GM12891 (cell line): ENCODE data around the gene ERFE. TPM values are rescaled to one million over a fixed set of nuclear protein-coding genes. Genes with fewer than 3 reads are reported as not detected.
"Not testable (repeated sequence)": the region's sequence is repeated elsewhere in the genome, so short reads cannot be mapped to it uniquely, and the experiment has no call there.

Experiments used
- DNase-seq: peaks from one replicate; pipeline ENCODE4 v3.0.0; 2011; ENCODE audit warnings: low spot score; ENCODE audit not compliant: insufficient read length
- FAIRE-seq: peaks from 2 replicates; lab custom pipeline; 2011; peaks lifted over from hg19 to GRCh38; lab: Jason Lieb, UNC
- PAX5 ChIP-seq: IDR thresholded peaks from 2 replicates; pipeline ENCODE4 v1.6.1; 2011; ENCODE audit warnings: low read length, moderate library complexity, mild to moderate bottlenecking; ENCODE audit not compliant: insufficient read depth, severe bottlenecking
- POLR2A ChIP-seq: IDR thresholded peaks from 2 replicates; pipeline ENCODE4 v1.6.1; 2011; ENCODE audit warnings: low read depth, low read length, control low read depth
- POLR2AphosphoS5 ChIP-seq: IDR thresholded peaks from 2 replicates; pipeline ENCODE4 v1.6.1; 2011; ENCODE audit warnings: low read depth, low read length, control low read depth
- POU2F2 ChIP-seq: IDR thresholded peaks from 2 replicates; pipeline ENCODE4 v1.6.1; 2011; ENCODE audit warnings: low read depth, mild to moderate bottlenecking, control low read depth, low read length, moderate library complexity
- SPI1 ChIP-seq: IDR thresholded peaks from 2 replicates; pipeline ENCODE4 v1.6.1; 2011; ENCODE audit warnings: low read depth, low read length, control low read depth
- TAF1 ChIP-seq: IDR thresholded peaks from 2 replicates; pipeline ENCODE4 v1.6.1; 2011; ENCODE audit warnings: low read depth, low read length, control low read depth
- polyA plus RNA-seq: library from polyadenylated mRNA; unstranded; fragments of >200 nt; gene quantifications from one replicate; pipeline ENCODE4 v1.2.1, GENCODE V29; 2012; ENCODE audit warnings: low read depth, missing spikeins, inconsistent platforms; ENCODE audit not compliant: missing spikeins

The ERFE gene, protein sequence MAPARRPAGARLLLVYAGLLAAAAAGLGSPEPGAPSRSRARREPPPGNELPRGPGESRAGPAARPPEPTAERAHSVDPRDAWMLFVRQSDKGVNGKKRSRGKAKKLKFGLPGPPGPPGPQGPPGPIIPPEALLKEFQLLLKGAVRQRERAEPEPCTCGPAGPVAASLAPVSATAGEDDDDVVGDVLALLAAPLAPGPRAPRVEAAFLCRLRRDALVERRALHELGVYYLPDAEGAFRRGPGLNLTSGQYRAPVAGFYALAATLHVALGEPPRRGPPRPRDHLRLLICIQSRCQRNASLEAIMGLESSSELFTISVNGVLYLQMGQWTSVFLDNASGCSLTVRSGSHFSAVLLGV
- polyA plus RNA-seq = not detected

DNA sequence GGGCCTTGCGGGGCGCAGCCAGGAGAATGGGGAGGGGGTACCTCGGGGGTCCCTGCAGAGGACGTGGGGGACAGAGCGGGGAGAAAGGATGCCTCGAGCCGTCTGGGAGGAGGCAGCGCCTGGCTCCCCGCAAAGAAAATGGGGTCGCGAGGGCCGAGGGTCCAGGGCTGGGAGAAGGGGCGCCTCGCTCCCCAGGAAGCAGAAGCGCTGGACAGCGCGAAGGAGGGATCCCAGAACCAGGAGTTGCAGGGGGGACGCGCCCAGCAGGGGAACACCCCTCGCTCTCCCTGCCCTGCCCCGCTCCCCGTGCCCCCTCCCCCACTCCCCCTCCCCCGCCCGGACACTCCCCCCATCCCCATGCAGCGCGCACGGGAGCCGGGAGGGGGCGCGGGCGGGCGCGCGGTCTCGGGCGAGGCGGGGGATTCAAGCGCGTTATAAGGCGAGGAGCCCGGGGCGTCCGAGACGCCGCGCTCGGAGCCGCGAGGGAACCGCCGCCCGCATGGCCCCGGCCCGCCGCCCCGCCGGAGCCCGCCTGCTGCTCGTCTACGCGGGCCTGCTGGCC, at the start of gene ERFE:
Gene ERFE (plus strand): TSS at position 462 of the 562 bp plus-strand sequence. CDS start 38 bp downstream, at position 500.
- TF ChIP-seq PAX5 = no peak
- no peak for TF ChIP-seq POLR2AphosphoS5
- no peak for TF ChIP-seq SPI1
- no peak for TF ChIP-seq POLR2A
- TF ChIP-seq POU2F2 = no peak
- peak; percentile 84 for DNase-seq
- FAIRE-seq = no peak

DNA sequence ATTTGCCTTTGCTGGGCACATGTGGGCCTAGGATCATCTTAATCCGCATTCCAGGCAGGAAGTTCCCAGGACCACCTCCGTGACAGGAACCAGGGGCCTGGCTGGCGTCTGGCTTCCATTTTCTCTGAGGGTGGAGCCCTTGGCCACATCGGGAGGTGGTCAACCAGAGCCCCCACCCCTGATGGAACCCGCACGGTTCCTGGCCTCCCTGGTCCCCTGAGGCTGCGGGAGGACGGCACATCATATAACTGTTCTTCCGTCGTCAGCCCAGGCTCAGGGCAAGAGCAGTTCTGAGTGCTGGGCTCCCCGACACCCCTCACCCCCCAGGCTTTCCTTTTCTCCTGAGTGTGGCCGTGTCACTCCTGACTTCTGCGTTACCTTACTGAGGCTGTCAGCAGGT, 45.2 kb upstream of the ERFE start:
- no peak for DNase-seq
- TF ChIP-seq SPI1 = no peak
- no peak for TF ChIP-seq TAF1
- TF ChIP-seq POLR2A = no peak
- no peak for TF ChIP-seq POU2F2
- no peak for TF ChIP-seq POLR2AphosphoS5
- TF ChIP-seq PAX5 = no peak
- no peak for FAIRE-seq

DNA sequence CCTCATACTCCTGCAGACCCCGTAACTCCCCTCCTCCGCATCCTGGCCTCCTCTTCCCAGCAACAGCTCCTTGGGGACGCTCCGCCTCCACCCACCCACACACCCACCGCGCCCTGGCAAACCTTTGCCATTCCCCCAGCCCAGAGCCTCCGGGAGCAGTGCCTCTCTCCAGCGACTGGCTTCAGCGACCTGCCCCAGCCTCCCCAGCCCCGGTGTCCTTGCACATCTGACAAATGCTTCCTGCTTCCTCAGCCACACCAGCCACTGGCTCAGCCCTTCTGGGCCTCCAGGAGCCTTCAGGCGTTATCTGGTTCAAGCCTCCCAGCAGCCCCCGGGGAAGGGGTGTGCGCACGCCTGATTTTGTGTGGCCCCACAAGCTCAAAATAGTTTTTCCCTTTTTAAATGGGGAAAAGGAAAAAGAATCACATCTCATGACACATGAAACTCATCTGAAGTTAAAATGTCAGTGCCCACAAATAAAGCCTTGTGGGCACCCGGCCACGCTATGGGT, 44.4 kb upstream of the ERFE start:
- FAIRE-seq = no peak
- TF ChIP-seq POU2F2 (no peak), PAX5 (no peak), POLR2A (no peak), TAF1 (no peak), SPI1 (no peak), POLR2AphosphoS5 (no peak)

DNA sequence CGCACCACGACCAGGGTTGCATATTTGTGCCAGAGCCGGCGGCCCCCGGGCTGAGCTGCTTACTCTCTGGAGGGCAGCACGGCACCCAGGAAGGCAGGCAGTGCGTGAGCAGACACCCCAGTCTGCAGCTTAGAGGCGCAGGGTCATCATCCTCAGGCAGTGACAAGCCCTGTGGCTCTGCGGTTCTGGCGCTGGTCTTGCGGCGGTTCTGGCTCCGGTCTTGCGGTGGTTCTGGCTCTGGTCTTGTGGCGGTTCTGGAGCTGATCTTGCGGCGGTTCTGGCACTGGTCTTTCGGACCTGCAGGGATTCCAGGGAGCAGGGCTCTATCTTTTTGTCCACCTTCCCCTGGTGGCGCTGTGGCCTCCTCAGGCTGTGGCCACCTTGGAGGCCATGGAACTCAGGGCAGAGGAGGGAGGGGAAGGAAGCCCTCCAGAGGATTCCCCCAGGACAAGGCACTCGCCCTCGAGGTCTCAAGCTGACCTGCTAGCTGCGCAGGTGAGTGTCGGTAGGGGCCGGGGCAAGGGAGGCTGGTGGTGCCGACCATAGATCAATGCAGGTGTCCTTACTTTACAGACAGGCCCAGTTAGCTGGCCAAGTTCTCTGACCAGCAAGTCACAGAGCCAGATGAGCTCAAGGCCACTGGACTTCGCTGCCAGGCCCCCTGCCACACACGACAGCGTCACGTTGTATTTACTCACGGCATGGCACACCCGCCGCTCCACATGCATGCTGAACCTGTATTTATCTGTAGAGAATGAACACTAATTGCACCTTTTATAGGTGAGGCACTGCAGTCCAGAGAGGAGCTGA, 43.7 kb upstream of the ERFE start:
- no peak for TF ChIP-seq PAX5
- FAIRE-seq = no peak
- DNase-seq = no peak

More for the DNA sequence above, 44.4 kb upstream of the ERFE start:
- no peak for DNase-seq

DNA sequence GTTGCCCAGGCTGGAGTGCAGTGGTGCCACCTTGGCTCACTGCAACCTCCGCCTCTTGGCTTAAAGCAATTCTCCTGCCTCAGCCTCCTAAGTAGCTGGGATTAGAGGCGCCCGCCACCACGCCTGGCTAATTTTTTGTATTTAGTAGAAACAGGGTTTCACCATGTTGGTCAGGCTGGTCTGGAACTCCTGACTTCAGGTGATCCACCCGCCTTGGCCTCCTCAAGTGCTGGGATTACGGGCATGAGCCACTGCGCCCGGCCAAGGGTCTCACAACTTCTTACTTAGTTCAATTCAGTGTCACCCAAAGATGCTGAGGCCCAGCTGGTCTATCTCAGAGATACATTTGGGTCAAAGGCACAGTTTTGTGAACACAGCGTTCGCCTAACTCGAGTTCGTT, 43.1 kb upstream of the ERFE start:
- not testable (repeated sequence) for DNase-seq, FAIRE-seq

DNA sequence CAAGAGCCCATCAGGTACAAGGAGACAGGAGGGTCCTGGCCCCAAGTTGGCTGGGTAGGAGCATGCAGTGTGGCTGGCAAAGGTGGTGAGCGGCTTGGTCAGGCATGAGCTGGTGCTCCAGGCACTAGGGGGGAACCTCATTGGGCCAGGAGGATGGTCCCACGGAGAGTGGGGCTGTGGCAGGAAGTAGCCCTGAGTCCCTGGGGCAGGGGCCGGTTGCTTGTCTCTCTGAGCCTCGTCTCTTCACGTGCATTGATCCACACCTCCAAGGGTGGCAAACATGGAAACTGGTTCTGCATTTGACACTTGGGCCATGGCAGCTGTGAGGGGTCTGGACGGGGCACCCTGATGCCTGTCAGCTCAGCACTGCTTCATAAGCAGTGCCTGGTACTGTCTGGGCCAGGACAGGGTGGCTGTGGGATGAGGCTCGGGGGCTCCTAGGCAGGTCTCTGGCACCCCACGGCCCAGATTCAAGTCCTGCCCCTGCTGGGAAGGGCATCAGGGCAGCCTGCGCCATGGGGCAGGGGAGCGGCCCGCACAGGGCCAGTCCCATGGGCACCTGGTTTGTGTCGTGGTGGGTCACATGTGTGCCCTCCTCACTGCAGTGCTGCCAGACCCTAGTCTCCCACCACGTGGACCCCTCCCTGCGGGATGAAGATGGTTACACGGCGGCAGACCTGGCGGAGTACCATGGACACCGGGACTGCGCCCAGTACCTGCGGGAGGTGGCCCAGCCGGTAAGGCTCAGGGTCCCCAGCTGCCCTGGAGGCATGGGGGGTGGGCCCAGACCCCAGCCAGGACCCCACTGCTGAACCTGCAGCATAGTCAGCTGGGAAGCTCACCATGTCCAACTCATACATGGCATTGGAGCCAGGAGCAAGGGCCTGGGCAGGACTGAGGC, 42.2 kb upstream of the ERFE start:
- no peak for TF ChIP-seq POLR2A
- TF ChIP-seq POU2F2 = no peak
- no peak for TF ChIP-seq TAF1
- TF ChIP-seq PAX5 = no peak
- no peak for TF ChIP-seq POLR2AphosphoS5
- TF ChIP-seq SPI1 = no peak
- DNase-seq = no peak
- FAIRE-seq = no peak

DNA sequence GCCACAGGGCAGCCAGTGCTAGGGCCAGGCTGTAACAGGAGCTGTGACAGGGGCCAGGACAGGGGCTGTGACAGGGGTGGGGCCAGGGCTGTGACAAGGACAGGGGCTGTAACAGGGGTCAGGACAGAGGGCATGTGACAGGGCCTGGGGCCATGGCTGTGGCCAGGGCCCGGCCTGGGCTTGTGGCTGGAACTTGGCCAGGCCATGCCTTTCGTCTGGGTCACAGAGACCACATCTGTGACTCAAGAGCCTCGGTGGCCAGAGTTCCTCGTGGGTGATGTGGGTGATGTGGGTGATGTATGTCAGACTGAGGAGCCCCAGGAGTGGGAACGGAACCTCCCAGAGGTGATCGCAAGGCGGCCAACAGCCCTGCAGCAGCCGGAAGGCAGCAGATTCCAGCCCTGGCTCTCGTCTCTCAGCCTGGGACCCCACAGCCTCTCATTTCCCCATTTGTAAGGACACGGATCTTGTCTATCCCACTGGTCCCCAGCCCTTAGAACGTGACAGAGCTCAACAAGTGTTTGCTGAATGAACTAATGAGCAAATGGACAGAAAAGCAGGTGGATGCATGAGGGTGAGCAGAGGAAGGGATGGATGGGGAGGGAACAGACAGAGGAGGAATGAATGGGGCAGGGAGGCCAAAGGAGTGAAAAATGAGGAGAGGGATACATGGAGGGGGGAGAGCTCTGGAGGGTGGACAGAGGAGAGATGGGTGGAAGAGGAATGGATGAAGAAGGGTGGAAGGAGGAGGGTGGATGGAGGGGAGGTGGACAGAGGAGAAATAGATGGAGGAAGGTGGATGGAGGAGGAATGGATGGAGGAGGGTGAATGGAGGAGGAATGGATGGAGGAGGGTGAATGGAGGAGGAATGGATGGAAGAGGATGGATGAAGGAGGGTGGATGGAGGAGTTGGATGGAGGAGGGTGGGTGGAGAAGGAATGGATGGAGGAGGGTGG, 41.3 kb upstream of the ERFE start:
- TF ChIP-seq POU2F2 (no peak), POLR2AphosphoS5 (no peak)
- FAIRE-seq = no peak
- no peak for DNase-seq

DNA sequence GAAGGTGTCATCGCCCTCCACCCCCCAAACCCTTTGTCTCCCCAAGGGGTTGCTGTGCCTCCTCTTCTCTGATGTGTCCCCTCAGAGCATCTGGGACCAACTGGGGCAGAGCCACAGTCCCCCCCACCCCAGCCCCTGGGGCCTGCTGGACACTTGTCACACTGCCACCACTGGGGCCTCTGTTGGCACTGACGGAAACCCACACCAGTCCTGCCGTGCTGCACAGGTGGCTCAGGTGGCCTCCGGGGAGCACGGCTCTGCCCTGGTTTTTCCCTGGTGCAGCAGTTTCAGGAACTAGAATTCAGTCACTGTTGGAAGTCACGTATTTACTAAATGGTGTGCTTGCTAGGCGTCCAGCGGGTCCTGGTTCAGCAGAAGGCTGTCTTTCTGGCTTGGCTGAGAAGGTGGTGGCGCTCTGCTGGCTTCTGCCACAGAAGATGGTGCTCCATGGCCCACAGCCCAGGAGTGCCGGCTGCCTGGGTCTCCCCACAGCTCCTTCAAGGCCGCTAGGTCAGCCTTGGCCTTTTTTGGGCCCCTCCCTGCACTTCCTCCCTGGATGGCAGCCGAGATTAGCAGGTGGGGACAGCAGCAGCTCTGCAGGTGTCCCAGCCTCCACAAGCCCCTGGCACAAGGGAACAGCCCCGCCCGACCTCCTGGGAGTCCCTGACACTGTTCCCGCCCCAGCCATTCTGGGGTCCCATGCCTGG, 38.9 kb upstream of the ERFE start:
- FAIRE-seq = peak; percentile 45
- DNase-seq = no peak
- TF ChIP-seq SPI1 (no peak), POLR2A (no peak), POLR2AphosphoS5 (no peak)
